Activated CD8-positive, alpha-beta memory T cell treated with anti-CD3 and anti-CD28 coated beads, Interleukin-2, amount 10 ng/mL, durations not matched to agents 7 days and 5 days (primary cell): ENCODE measurements around the gene NFIB. TPM values are rescaled to one million over a fixed set of nuclear protein-coding genes. Genes with fewer than 3 reads are reported as not detected.

Source experiments
- ATAC-seq: fragments of 150-1000 bp; cut with Tn5 transposase; one replicate; pipeline ENCODE4 v1.10.0; 2021; ENCODE audit warnings: moderate library complexity
- CTCF ChIA-PET: fragments of 350-600 bp; sonication (Branson Sonifier 250); formaldehyde crosslinking; loops from one replicate; lab custom pipeline; 2021; ENCODE audit warnings: antibody characterized with exemption; lab: Charles Lee
- DNase-seq: peaks from one replicate; pipeline ENCODE4 v3.0.0-alpha.2; 2020
- H3K27ac Mint-ChIP-seq: one replicate; pipeline ENCODE4 v1.8.0; 2021; ENCODE audit warnings: mild to moderate bottlenecking, mixed read lengths
- H3K27me3 Mint-ChIP-seq: one replicate; pipeline ENCODE4 v1.8.0; 2021; ENCODE audit warnings: mixed read lengths
- H3K36me3 Mint-ChIP-seq: one replicate; pipeline ENCODE4 v1.8.0; 2021; ENCODE audit warnings: mild to moderate bottlenecking, mixed read lengths
- H3K4me1 Mint-ChIP-seq: one replicate; pipeline ENCODE4 v1.8.0; 2021; ENCODE audit warnings: mixed read lengths
- H3K4me3 Mint-ChIP-seq: one replicate; pipeline ENCODE4 v1.8.0; 2021; ENCODE audit warnings: mild to moderate bottlenecking, moderate library complexity, mixed read lengths
- H3K9me3 Mint-ChIP-seq: one replicate; pipeline ENCODE4 v1.8.0; 2022; ENCODE audit warnings: low read depth, mixed read lengths
- total RNA-seq, 2 experiments: library from RNA; stranded (reverse); gene quantifications; one replicate each; pipeline ENCODE4 v1.2.3, GENCODE V29; 2021

The NFIB gene
- total RNA-seq, 2 experiments from 2014 or later, result not detected

DNA sequence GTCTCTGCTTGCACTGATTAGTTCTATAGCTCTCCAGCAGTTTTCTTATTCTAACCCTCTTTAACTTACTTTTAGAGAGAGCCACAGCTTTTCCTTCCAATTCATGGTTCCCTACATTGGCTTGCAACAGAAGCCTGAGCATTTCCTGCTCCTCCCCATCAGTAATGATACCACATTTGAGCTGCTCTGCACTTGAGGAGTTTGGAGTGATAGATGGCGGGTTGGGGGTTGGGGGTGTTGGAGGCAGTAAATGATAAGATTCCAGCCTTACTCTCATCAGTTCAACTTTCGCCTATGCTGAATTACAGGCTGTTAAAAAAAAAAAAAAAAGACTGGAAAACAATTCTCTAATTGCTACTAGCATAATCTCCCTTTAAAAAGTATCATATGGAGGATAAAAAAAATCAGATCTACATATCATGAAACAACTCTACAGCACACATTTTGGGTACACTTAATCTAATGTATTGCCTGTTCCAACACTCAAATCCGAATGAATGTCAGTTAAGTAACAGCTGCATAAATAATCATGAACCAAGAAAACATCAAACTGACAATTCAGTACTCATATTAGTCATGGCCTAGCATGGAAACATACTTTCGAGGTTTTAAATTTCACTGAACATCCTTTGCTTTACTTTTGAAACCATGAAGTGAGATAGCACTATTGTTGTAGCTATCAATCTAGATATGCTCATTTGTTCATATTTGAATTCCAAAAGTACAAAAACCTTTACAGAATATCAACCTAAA is 224.7 kb downstream of the NFIB start:
- CTCF ChIA-PET, result no interaction called here
- H3K9me3 Mint-ChIP-seq, result no peaks in the 10 kb centered on the region
- ATAC-seq (no peak), DNase-seq (no peak)
- H3K36me3 Mint-ChIP-seq, result no peaks in the 10 kb centered on the region
- no peaks in the 10 kb centered on the region for H3K27me3 Mint-ChIP-seq
- H3K4me1 Mint-ChIP-seq, result no peaks in the 10 kb centered on the region
- no peak overlapping the region for H3K27ac Mint-ChIP-seq
- no peak overlapping the region for H3K4me3 Mint-ChIP-seq

GRCh38 chr9:14087576-14087975 is 226.4 kb downstream of the NFIB start:
- Mint-ChIP-seq H3K4me3 (no peak overlapping the region), H3K36me3 (no peaks in the 10 kb centered on the region), H3K27ac (no peak overlapping the region), H3K27me3 (no peaks in the 10 kb centered on the region), H3K9me3 (no peaks in the 10 kb centered on the region), H3K4me1 (no peaks in the 10 kb centered on the region)
- no peak for DNase-seq
- ATAC-seq, result no peak
- CTCF ChIA-PET, result no interaction called here

DNA sequence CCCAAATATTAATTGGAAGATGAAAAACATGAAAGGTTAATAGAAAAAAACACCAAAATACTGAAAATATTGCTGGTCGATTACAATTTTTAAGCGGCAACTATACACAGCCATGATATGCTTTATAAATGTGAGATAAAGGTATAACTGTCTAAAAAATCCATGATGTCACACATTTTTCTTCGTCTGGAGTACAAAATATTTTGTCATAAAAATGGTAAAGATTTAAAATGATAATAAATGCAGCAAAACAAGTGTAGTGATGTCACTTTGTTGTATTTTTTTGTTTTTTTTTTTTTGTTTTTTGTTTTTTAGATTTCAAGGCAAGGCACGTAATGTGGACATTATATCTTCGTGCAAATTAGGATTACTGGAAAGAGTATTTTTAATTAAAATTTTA is 227.4 kb downstream of the NFIB start:
- H3K27ac Mint-ChIP-seq, result no peak overlapping the region
- H3K36me3 Mint-ChIP-seq, result no peaks in the 10 kb centered on the region
- no peaks in the 10 kb centered on the region for H3K4me1 Mint-ChIP-seq
- ATAC-seq (no peak), DNase-seq (no peak)
- no peak overlapping the region for H3K4me3 Mint-ChIP-seq
- no peaks in the 10 kb centered on the region for H3K9me3 Mint-ChIP-seq
- CTCF ChIA-PET, result no interaction called here
- no peaks in the 10 kb centered on the region for H3K27me3 Mint-ChIP-seq

DNA sequence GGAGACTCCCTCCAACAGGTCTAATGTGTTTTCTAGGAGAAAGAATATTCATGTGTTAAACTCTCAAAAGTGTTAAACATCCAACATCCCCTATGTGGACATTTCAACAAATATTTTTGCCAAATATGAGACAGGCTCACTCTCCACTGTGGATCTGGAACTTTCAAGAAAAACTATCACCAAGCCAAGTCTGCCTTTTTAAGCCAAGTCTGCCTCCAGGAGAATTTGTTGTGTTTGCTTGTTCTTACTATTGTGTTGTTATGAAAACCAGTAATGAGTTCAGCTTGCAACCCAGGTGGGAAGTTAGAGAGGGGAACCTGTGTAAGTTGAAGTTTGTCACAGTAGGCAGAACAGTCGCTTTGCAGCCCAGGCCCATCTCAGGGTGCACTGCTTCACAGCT is 228.1 kb downstream of the NFIB start:
- H3K36me3 Mint-ChIP-seq, result no peaks in the 10 kb centered on the region
- no peak overlapping the region for H3K27ac Mint-ChIP-seq
- H3K4me1 Mint-ChIP-seq, result no peaks in the 10 kb centered on the region
- no peak overlapping the region for H3K4me3 Mint-ChIP-seq
- no peaks in the 10 kb centered on the region for H3K9me3 Mint-ChIP-seq
- DNase-seq (no peak), ATAC-seq (no peak)
- no peaks in the 10 kb centered on the region for H3K27me3 Mint-ChIP-seq
- CTCF ChIA-PET, result no interaction called here

- Mint-ChIP-seq H3K27ac (no peak overlapping the region), H3K27me3 (no peaks in the 10 kb centered on the region), H3K36me3 (no peaks in the 10 kb centered on the region), H3K4me1 (no peaks in the 10 kb centered on the region), H3K4me3 (no peak overlapping the region), H3K9me3 (no peaks in the 10 kb centered on the region)
- no peak for ATAC-seq
- CTCF ChIA-PET, result no interaction called here
- DNase-seq, result no peak
Observed at GRCh38 chr9:14084867-14085266, 229.1 kb downstream of the NFIB start.

DNA sequence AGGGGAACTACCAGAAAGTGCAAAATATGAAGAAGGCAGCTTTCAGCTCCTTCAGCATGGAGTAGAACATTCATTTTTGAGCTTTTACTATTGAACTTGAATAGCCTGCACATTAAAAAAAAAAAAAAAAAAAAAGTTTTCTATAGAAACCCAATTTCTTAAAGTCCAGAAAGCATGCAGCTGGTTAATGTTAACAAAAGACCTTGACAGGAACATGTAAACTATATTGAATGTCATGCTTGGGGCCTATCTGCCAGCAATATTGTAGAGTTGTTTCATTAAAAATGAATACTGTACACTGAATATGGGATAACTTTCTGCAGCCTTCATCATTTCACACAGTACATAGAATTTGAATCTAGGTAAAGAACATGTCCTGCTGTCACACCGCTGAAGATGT is 230.6 kb downstream of the NFIB start:
- no peaks in the 10 kb centered on the region for H3K27me3 Mint-ChIP-seq
- H3K36me3 Mint-ChIP-seq, result no peaks in the 10 kb centered on the region
- no peak overlapping the region for H3K4me3 Mint-ChIP-seq
- no peak overlapping the region for H3K27ac Mint-ChIP-seq
- H3K4me1 Mint-ChIP-seq, result no peaks in the 10 kb centered on the region
- no peaks in the 10 kb centered on the region for H3K9me3 Mint-ChIP-seq
- DNase-seq (no peak), ATAC-seq (no peak)
- CTCF ChIA-PET, result no interaction called here

DNA sequence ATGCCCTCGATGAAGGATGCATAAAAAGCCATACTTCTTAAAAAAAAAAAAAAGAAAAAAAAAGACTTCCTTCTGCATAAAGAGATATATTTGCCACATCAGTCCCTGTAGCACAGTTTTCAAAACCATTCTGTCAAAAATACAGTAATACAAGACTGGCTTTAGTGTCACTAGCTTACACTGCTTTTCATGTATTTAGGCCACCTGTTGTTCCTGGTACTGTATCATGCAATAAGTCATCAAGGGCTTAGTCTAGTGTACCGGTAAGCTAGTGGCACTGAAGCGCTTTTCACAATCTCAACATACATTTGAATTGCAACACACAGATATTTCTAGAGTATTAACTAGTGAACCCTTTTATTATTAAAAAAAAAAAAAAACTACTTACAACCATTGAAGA is 231.2 kb downstream of the NFIB start:
- H3K27me3 Mint-ChIP-seq, result no peaks in the 10 kb centered on the region
- H3K9me3 Mint-ChIP-seq, result no peaks in the 10 kb centered on the region
- no peaks in the 10 kb centered on the region for H3K4me1 Mint-ChIP-seq
- H3K36me3 Mint-ChIP-seq, result no peaks in the 10 kb centered on the region
- ATAC-seq (no peak), DNase-seq (no peak)
- H3K4me3 Mint-ChIP-seq, result no peak overlapping the region
- CTCF ChIA-PET, result no interaction called here
- H3K27ac Mint-ChIP-seq, result no peak overlapping the region

- no peak overlapping the region for H3K27ac Mint-ChIP-seq
- H3K4me3 Mint-ChIP-seq, result no peak overlapping the region
- H3K27me3 Mint-ChIP-seq, result no peaks in the 10 kb centered on the region
- CTCF ChIA-PET, result no interaction called here
- DNase-seq, result no peak
- ATAC-seq, result no peak
- no peaks in the 10 kb centered on the region for H3K4me1 Mint-ChIP-seq
- no peaks in the 10 kb centered on the region for H3K9me3 Mint-ChIP-seq
- H3K36me3 Mint-ChIP-seq, result no peaks in the 10 kb centered on the region
Observed at GRCh38 chr9:14081745-14082144, 232.2 kb downstream of the NFIB start.

GRCh38 chr9:14080959-14081542 is 232.9 kb downstream of the NFIB start:
- H3K4me1 Mint-ChIP-seq, result no peaks in the 10 kb centered on the region
- ATAC-seq (no peak), DNase-seq (no peak)
- no peak overlapping the region for H3K4me3 Mint-ChIP-seq
- CTCF ChIA-PET, result no interaction called here
- no peak overlapping the region for H3K27ac Mint-ChIP-seq
- no peaks in the 10 kb centered on the region for H3K9me3 Mint-ChIP-seq
- H3K36me3 Mint-ChIP-seq, result no peaks in the 10 kb centered on the region
- no peaks in the 10 kb centered on the region for H3K27me3 Mint-ChIP-seq

DNA sequence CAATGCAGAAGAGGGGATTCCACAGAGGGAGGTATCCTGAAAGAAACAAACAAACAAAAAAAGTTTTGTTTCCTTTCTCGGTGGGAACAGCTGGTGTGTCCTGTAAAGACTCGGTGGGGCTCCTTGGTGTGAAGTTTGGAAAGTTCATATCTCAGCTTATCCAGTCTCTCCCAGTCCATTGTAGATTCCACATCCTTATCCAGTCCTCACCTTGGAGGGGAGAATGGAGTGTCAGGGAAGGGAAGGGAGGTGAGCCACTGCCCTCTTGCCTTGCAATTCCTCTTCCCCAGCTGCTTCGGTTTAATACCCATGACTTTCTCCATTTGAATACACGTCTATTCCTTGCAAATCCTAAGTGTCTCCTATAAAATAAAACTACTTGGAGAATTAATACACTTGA is 234.5 kb downstream of the NFIB start:
- H3K27ac Mint-ChIP-seq, result no peak overlapping the region
- no peak overlapping the region for H3K4me3 Mint-ChIP-seq
- ATAC-seq, result no peak
- H3K36me3 Mint-ChIP-seq, result no peaks in the 10 kb centered on the region
- H3K27me3 Mint-ChIP-seq, result no peaks in the 10 kb centered on the region
- H3K9me3 Mint-ChIP-seq, result no peaks in the 10 kb centered on the region
- DNase-seq, result no peak
- no peaks in the 10 kb centered on the region for H3K4me1 Mint-ChIP-seq
- CTCF ChIA-PET, result no interaction called here

DNA sequence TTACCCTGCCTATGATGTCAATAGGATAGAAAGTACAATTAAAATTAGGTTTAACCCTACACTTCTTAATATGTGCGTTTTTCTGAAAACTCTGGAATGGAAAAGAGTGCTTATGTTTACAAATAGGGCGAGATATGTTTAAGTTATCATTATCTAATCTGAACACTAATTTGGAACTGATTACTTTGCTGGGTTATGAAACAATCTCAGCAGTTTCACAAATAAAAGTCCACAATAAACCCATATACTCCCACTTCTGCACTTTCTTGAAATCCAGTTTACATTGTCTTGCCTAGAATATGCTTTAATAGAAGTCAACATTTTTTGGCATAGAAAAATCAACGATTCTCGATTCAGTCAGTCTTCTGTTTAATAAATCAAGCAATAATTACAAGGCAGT is 236.3 kb downstream of the NFIB start:
- CTCF ChIA-PET, result no interaction called here
- no peak for ATAC-seq
- no peak for DNase-seq
- no peaks in the 10 kb centered on the region for H3K36me3 Mint-ChIP-seq
- H3K27me3 Mint-ChIP-seq, result no peaks in the 10 kb centered on the region
- H3K4me3 Mint-ChIP-seq, result no peak overlapping the region
- H3K4me1 Mint-ChIP-seq, result no peaks in the 10 kb centered on the region
- H3K27ac Mint-ChIP-seq, result no peak overlapping the region
- no peaks in the 10 kb centered on the region for H3K9me3 Mint-ChIP-seq

DNA sequence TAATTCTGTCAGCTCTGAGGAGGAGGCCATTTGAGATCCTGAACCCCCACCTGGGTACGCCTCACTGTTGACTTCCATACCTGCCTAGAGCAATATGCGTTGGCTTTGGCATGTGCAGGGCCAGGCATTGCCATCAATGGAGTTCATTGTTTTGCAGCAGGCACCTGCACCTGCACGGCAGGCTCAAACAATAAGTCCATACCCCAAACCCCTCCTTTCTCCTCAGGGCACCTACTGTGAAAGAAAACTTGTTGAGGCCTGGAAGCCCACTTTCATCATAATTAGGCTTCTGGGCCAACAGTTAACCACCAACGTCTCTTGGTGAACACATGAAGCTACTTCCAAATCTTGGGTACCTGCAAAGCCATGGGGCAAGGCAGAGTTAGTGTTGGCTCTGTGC is 238.7 kb downstream of the NFIB start:
- Mint-ChIP-seq H3K4me3 (no peak overlapping the region), H3K27me3 (no peaks in the 10 kb centered on the region), H3K4me1 (no peaks in the 10 kb centered on the region), H3K27ac (no peak overlapping the region), H3K36me3 (no peaks in the 10 kb centered on the region), H3K9me3 (no peaks in the 10 kb centered on the region)
- CTCF ChIA-PET, result no interaction called here
- ATAC-seq (no peak), DNase-seq (no peak)

- no peaks in the 10 kb centered on the region for H3K4me1 Mint-ChIP-seq
- H3K9me3 Mint-ChIP-seq, result peaks cover 3% of the 10 kb centered on the region
- no peak overlapping the region for H3K4me3 Mint-ChIP-seq
- H3K27me3 Mint-ChIP-seq, result no peaks in the 10 kb centered on the region
- H3K27ac Mint-ChIP-seq, result no peak overlapping the region
- ATAC-seq (no peak), DNase-seq (no peak)
- no peaks in the 10 kb centered on the region for H3K36me3 Mint-ChIP-seq
- CTCF ChIA-PET, result no interaction called here
Observed at GRCh38 chr9:14072850-14073249, 241.1 kb downstream of the NFIB start.

GRCh38 chr9:14071484-14071883 is 242.5 kb downstream of the NFIB start:
- DNase-seq (no peak), ATAC-seq (no peak)
- H3K4me1 Mint-ChIP-seq, result no peaks in the 10 kb centered on the region
- H3K9me3 Mint-ChIP-seq, result peaks cover 3% of the 10 kb centered on the region
- H3K27me3 Mint-ChIP-seq, result no peaks in the 10 kb centered on the region
- H3K27ac Mint-ChIP-seq, result no peak overlapping the region
- H3K4me3 Mint-ChIP-seq, result no peak overlapping the region
- CTCF ChIA-PET, result no interaction called here
- H3K36me3 Mint-ChIP-seq, result no peaks in the 10 kb centered on the region
